Memory B cell (primary cell): ENCODE data around the gene OR10R2.
"Not testable (repeated sequence)": the region's sequence is repeated elsewhere in the genome, so short reads cannot be mapped to it uniquely, and the experiment has no call there.

ENCODE experiments used
- ATAC-seq: fragments of 150-1000 bp; cut with Tn5 transposase; 2 replicates; pipeline ENCODE4 v1.10.0; 2021; ENCODE audit warnings: low read depth, mild to moderate bottlenecking, moderate library complexity
- DNase-seq, 2 donors: peaks; one replicate each; pipeline ENCODE4 v3.0.0; 2022; ENCODE audit warnings: low spot score in 2 of 2
- H3K27ac Mint-ChIP-seq: one replicate; pipeline ENCODE4 v1.8.0; 2022; ENCODE audit warnings: mild to moderate bottlenecking, moderate library complexity, mixed read lengths
- H3K27me3 Mint-ChIP-seq: one replicate; pipeline ENCODE4 v1.8.0; 2022; ENCODE audit warnings: mixed read lengths
- H3K36me3 Mint-ChIP-seq: one replicate; pipeline ENCODE4 v1.8.0; 2022; ENCODE audit warnings: mild to moderate bottlenecking, mixed read lengths
- H3K4me1 Mint-ChIP-seq: one replicate; pipeline ENCODE4 v1.8.0; 2022; ENCODE audit warnings: mixed read lengths
- H3K4me3 Mint-ChIP-seq: one replicate; pipeline ENCODE4 v1.8.0; 2022; ENCODE audit warnings: mild to moderate bottlenecking, moderate library complexity, mixed read lengths
- H3K9me3 Mint-ChIP-seq: one replicate; pipeline ENCODE4 v1.8.0; 2022; ENCODE audit warnings: mixed read lengths

Gene OR10R2

DNA sequence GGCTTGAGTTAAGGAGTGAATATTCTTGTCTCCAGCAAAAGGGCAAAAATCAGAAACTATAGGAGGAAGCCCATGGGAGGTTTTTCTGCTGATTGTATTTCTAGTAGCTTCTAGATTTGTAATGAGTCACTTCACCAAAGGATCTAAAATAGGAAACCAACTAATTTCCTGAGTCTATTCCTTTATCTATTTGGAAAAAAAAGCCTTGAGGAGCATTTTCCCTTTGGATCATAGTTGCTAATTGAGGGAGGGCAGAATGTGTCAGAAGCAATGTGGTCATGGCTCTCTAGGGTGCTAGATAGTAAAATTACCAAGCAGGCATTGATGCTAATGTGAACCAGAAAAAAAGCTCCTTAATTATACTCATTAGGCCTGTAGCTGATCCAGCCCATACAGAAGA lies at the start of gene OR10R2:
Gene OR10R2 (plus strand): TSS at position 301 of the 400 bp plus-strand sequence. CDS start 106 bp downstream, outside the sequence.
- Mint-ChIP-seq H3K27ac (no peak within 1 kb of the TSS), H3K27me3 (no peaks in the 10 kb centered on the region), H3K4me1 (no peaks in the 10 kb centered on the region), H3K36me3 (no peaks in the 10 kb centered on the region), H3K9me3 (no peaks in the 10 kb centered on the region), H3K4me3 (no peak within 1 kb of the TSS)
- no peak for ATAC-seq
- DNase-seq, result no peak

GRCh38 chr1:158425027-158425426 lies 47.0 kb upstream of the OR10R2 start:
- ATAC-seq (no peak), DNase-seq (no peak)
- no peak overlapping the region for H3K27ac Mint-ChIP-seq
- H3K9me3 Mint-ChIP-seq, result peaks cover 2% of the 10 kb centered on the region
- H3K4me3 Mint-ChIP-seq, result no peak overlapping the region
- no peaks in the 10 kb centered on the region for H3K27me3 Mint-ChIP-seq
- no peaks in the 10 kb centered on the region for H3K4me1 Mint-ChIP-seq
- H3K36me3 Mint-ChIP-seq, result peaks cover 2% of the 10 kb centered on the region

- no peak within 1 kb of the TSS for H3K27ac Mint-ChIP-seq
- H3K27me3 Mint-ChIP-seq, result peaks cover 2% of the 10 kb centered on the region
- H3K4me1 Mint-ChIP-seq, result no peaks in the 10 kb centered on the region
- H3K9me3 Mint-ChIP-seq, result peaks cover 5% of the 10 kb centered on the region
- H3K4me3 Mint-ChIP-seq, result no peak within 1 kb of the TSS
- ATAC-seq (no peak), DNase-seq (no peak)
- peaks cover 2% of the 10 kb centered on the region for H3K36me3 Mint-ChIP-seq
These were observed 45.9 kb upstream of the OR10R2 start, which contains the start of gene OR10K2 for GRCh38 chr1:158426137-158426536. Gene OR10K2 (minus strand): TSS chr1:158426237. CDS start chr1:158420866, 5,371 bp downstream.

DNA sequence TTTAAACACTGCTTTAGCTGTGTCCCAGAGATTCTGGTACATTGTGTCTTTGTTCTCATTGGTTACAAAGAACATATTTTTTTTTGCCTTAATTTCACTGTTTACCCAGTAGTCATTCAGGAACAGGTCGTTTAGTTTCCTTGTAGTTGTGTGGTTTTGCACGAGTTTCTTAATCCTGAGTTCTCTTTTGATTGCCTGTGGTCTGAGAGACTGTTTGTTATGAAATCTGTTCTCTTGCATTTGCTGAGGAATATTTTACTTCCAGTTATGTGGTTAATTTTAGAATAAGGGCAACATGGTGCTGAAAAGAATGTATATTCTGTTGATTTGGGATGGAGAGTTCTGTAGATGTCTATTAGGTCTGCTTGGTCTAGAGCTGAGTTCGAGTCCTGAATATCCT lies 41.9 kb upstream of the OR10R2 start:
- H3K27me3 Mint-ChIP-seq, result not testable (repeated sequence)

GRCh38 chr1:158434741-158435140 lies 37.3 kb upstream of the OR10R2 start:
- ATAC-seq (no peak), DNase-seq (no peak)
- Mint-ChIP-seq H3K4me3 (no peak overlapping the region), H3K4me1 (no peaks in the 10 kb centered on the region), H3K36me3 (peaks cover 5% of the 10 kb centered on the region), H3K27me3 (peaks cover 5% of the 10 kb centered on the region), H3K9me3 (peaks cover 8% of the 10 kb centered on the region), H3K27ac (no peak overlapping the region)

More for the DNA sequence above, 41.9 kb upstream of the OR10R2 start:
- H3K4me3 Mint-ChIP-seq, H3K4me1 Mint-ChIP-seq, ATAC-seq, H3K36me3 Mint-ChIP-seq, H3K9me3 Mint-ChIP-seq, H3K27ac Mint-ChIP-seq, DNase-seq: not testable (repeated sequence)

- no peak for DNase-seq
- Mint-ChIP-seq H3K27ac (no peak overlapping the region), H3K36me3 (no peaks in the 10 kb centered on the region), H3K27me3 (peaks cover 9% of the 10 kb centered on the region), H3K4me3 (no peak overlapping the region), H3K4me1 (peaks cover 2% of the 10 kb centered on the region), H3K9me3 (no peaks in the 10 kb centered on the region)
- ATAC-seq, result no peak
These were observed 26.6 kb upstream of the OR10R2 start for GRCh38 chr1:158445376-158445775.

GRCh38 chr1:158454537-158454936 lies 17.5 kb upstream of the OR10R2 start:
- H3K9me3 Mint-ChIP-seq, result peaks cover 7% of the 10 kb centered on the region

DNA sequence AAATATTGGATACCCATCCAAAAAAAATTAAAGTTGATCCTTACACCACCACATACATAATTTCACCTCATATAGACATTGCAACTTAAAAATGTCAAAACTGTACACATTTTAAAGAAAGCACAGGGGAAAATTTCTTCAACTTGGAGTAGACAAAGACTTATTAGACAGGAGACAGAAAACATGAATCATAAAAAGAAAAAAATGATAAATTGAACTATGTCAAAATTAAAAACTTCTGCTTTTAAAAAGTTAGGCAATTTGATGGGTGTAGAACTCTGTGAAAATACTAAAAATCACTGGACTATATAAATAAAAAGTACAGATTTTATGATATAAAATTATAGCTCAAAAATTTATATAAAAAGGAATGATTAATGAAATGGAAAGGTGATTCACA lies 14.8 kb upstream of the OR10R2 start:
- H3K4me1 Mint-ChIP-seq, result no peaks in the 10 kb centered on the region
- H3K36me3 Mint-ChIP-seq, result peaks cover 2% of the 10 kb centered on the region
- DNase-seq (no peak), ATAC-seq (no peak)
- H3K4me3 Mint-ChIP-seq, result no peak overlapping the region
- H3K9me3 Mint-ChIP-seq, result no peaks in the 10 kb centered on the region
- H3K27me3 Mint-ChIP-seq, result peaks cover 2% of the 10 kb centered on the region
- H3K27ac Mint-ChIP-seq, result no peak overlapping the region

More at GRCh38 chr1:158454537-158454936, 17.5 kb upstream of the OR10R2 start:
- peaks cover 8% of the 10 kb centered on the region for H3K36me3 Mint-ChIP-seq
- no peak overlapping the region for H3K27ac Mint-ChIP-seq
- no peak for DNase-seq
- no peak overlapping the region for H3K4me3 Mint-ChIP-seq
- H3K4me1 Mint-ChIP-seq, result no peaks in the 10 kb centered on the region
- peaks cover 5% of the 10 kb centered on the region for H3K27me3 Mint-ChIP-seq
- ATAC-seq, result no peak

- Mint-ChIP-seq H3K9me3 (no peaks in the 10 kb centered on the region), H3K4me3 (no peak overlapping the region), H3K27me3 (peaks cover 2% of the 10 kb centered on the region), H3K27ac (no peak overlapping the region), H3K36me3 (peaks cover 2% of the 10 kb centered on the region), H3K4me1 (no peaks in the 10 kb centered on the region)
- DNase-seq, result no peak
- no peak for ATAC-seq
These were observed 13.8 kb upstream of the OR10R2 start for GRCh38 chr1:158458263-158458662.

GRCh38 chr1:158461534-158461933 lies 10.5 kb upstream of the OR10R2 start, which contains the start of gene OR10K1:
Gene OR10K1 (plus strand): TSS chr1:158461834. CDS start chr1:158465562, 3,728 bp downstream.
- Mint-ChIP-seq H3K4me1 (no peaks in the 10 kb centered on the region), H3K36me3 (no peaks in the 10 kb centered on the region), H3K4me3 (no peak within 1 kb of the TSS), H3K27me3 (peaks cover 3% of the 10 kb centered on the region), H3K27ac (no peak within 1 kb of the TSS), H3K9me3 (no peaks in the 10 kb centered on the region)
- no peak for ATAC-seq
- DNase-seq, result no peak

GRCh38 chr1:158485455-158485854 lies 13.4 kb downstream of the OR10R2 start:
- no peak overlapping the region for H3K27ac Mint-ChIP-seq

DNA sequence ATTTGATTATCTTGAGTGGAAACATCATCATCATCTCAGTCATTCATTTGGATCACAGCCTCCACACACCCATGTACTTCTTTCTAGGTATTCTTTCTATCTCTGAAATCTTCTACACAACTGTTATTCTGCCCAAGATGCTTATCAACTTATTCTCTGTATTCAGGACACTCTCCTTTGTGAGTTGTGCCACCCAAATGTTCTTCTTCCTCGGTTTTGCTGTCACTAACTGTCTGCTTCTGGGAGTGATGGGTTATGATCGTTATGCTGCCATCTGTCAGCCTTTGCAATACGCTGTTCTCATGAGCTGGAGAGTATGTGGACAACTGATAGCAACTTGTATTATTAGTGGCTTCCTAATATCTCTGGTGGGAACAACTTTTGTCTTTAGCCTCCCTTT lies 19.3 kb downstream of the OR10R2 start:
- Mint-ChIP-seq H3K27me3 (no peaks in the 10 kb centered on the region), H3K4me3 (no peak overlapping the region), H3K9me3 (no peaks in the 10 kb centered on the region), H3K4me1 (peaks cover 1% of the 10 kb centered on the region), H3K27ac (no peak overlapping the region), H3K36me3 (no peaks in the 10 kb centered on the region)
- DNase-seq, result no peak
- no peak for ATAC-seq

More at GRCh38 chr1:158485455-158485854, 13.4 kb downstream of the OR10R2 start:
- Mint-ChIP-seq H3K36me3 (no peaks in the 10 kb centered on the region), H3K4me3 (no peak overlapping the region), H3K4me1 (no peaks in the 10 kb centered on the region), H3K9me3 (no peaks in the 10 kb centered on the region), H3K27me3 (no peaks in the 10 kb centered on the region)
- no peak for ATAC-seq
- no peak for DNase-seq

DNA sequence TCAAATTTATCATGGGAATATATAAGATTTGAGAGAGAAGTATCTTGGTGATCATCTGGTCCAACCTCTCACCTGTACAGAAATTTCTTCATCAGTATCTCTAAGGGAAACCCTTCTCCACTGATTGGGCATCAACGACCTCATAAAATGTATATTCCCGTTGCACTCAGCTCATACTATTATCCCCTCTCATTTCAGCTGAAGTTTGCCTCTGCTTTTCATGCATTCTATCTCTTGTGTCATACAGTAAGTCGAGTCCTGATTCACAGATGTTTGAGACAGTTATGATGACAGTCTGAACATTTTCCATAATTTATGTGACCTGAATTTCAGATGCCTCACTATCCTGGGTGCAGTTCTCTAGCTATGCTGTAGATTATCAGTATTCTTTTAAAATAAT lies 21.0 kb downstream of the OR10R2 start:
- H3K4me3 Mint-ChIP-seq, result no peak overlapping the region
- H3K4me1 Mint-ChIP-seq, result peaks cover 4% of the 10 kb centered on the region
- H3K9me3 Mint-ChIP-seq, result no peaks in the 10 kb centered on the region
- no peak for DNase-seq
- no peak overlapping the region for H3K27ac Mint-ChIP-seq
- no peaks in the 10 kb centered on the region for H3K27me3 Mint-ChIP-seq
- ATAC-seq, result no peak
- H3K36me3 Mint-ChIP-seq, result no peaks in the 10 kb centered on the region

DNA sequence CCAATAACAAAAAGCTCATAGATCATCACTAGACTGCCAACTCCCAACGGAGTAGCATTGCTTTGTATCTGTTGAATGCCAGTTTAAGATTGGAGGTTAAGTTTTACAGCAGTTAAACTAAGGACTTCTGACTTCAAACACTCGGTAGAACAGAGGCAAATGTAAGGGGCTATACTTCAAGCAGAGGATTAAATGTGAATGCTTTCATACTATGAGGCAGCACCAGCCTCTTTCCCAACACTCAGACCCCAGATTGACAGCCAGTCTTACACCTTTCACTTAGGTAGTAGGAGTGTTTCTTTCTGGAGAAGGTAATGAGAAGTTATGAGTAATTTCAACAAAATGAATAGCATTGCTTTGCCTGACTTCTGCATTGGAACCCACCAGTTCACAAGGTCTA lies 22.8 kb downstream of the OR10R2 start:
- peaks cover 4% of the 10 kb centered on the region for H3K4me1 Mint-ChIP-seq
- DNase-seq (no peak), ATAC-seq (no peak)
- no peaks in the 10 kb centered on the region for H3K9me3 Mint-ChIP-seq
- no peak overlapping the region for H3K4me3 Mint-ChIP-seq
- H3K27ac Mint-ChIP-seq, result no peak overlapping the region
- no peaks in the 10 kb centered on the region for H3K27me3 Mint-ChIP-seq
- H3K36me3 Mint-ChIP-seq, result no peaks in the 10 kb centered on the region

DNA sequence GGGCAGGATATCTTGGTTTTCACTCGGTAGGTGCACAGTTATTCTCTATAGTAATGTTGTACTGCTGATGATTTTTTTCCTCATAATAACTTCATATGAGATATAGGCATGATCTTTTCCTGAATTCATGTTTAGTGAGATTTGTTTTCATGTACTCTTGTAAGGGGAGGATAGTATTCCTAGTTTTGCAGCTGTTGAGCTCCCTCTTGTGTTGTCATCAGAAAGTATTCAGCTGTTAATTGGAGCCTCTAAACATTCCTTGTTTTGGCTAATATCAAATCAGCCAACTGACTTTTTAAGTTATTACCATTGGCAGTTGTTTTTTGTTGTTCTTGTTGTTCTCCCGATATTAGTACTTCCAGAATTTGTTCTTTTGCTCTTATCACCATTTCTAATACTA lies 24.4 kb downstream of the OR10R2 start:
- Mint-ChIP-seq H3K27me3 (no peaks in the 10 kb centered on the region), H3K4me3 (no peak overlapping the region), H3K9me3 (no peaks in the 10 kb centered on the region), H3K27ac (no peak overlapping the region), H3K36me3 (no peaks in the 10 kb centered on the region), H3K4me1 (peaks cover 4% of the 10 kb centered on the region)
- ATAC-seq (no peak), DNase-seq (no peak)
